Measurements from ENCODE around the gene AP5M1. TPM values are rescaled to one million over a fixed set of nuclear protein-coding genes. Genes with fewer than 3 reads are reported as not detected.

AP5M1 gene, protein sequence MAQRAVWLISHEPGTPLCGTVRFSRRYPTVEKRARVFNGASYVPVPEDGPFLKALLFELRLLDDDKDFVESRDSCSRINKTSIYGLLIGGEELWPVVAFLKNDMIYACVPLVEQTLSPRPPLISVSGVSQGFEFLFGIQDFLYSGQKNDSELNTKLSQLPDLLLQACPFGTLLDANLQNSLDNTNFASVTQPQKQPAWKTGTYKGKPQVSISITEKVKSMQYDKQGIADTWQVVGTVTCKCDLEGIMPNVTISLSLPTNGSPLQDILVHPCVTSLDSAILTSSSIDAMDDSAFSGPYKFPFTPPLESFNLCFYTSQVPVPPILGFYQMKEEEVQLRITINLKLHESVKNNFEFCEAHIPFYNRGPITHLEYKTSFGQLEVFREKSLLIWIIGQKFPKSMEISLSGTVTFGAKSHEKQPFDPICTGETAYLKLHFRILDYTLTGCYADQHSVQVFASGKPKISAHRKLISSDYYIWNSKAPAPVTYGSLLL
- 12.1 and 18.4 TPM in 2 replicates for total RNA-seq

DNA sequence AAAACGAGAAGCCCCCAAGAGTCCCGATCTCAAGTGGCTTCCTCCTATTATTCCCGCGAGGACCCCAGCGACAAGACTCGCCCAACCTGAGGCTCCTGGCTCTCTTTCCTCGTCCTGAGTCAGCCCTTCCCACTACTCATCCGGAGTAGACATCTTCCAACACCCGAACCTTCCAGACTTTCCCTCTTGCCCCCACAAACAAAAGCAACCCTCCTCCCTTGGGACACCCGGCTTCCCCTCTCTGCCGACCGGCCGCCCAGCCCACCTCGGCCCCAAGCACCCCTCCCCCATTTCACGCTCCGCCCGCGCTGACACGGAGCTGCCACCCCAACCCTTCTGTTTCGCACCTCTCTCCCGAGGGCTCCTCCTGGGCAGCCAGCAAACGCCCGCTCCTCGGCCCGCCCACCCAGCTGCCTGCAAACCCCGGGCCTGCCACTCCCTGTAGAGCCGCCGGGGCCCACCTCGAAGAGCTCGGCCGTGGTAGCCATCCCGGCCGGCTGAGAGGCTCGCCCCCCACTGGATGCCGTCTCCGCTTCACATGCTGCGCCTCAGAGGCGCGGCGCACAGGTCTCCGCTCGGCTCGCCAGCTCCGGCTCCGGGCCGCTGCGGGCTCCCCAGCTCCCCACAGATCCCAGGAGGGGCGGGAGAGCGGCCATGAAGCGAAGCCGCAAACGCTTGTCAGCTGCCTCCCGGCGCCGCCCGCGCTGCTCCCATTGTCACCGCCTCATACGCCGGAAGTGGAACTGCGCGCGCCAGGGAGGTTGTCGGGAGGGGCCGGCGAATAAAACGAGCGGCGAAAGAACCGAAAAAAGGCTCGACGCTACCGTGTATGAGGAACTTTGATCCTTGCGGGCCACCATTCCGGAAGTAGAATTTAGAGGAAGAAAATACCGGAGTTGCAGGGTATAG, at the start of gene AP5M1, which contains the start of gene EXOC5:
Gene AP5M1, plus strand, starts transcription at position 811 of the 909 bp plus-strand sequence. CDS start 344 bp downstream, outside the sequence.
Gene EXOC5, minus strand, starts transcription at position 745 of the 909 bp plus-strand sequence. Its CDS starts 257 bp downstream, at position 488.

Other genes with a start within 250 kb of the AP5M1 start
- gene EXOC5, start 66 bp upstream of the AP5M1 start, total RNA-seq = 21.4 and 26.6 TPM in 2 replicates
- gene NAA30, start 121.6 kb downstream of the AP5M1 start, total RNA-seq = 10.6 TPM in 2 replicates
- gene CCDC198, start 224.9 kb downstream of the AP5M1 start, total RNA-seq = not detected in 2 replicates